Fibroblast of gingiva (primary cell): ENCODE results near the gene PIK3R2.
"Not testable (repeated sequence)": the region's sequence is repeated elsewhere in the genome, so short reads cannot be mapped to it uniquely, and the experiment has no call there.

Source experiments
- DNase-seq: peaks from one replicate; pipeline ENCODE4 v3.0.0-alpha.2; 2011; ENCODE audit warnings: low read depth

The PIK3R2 gene

DNA sequence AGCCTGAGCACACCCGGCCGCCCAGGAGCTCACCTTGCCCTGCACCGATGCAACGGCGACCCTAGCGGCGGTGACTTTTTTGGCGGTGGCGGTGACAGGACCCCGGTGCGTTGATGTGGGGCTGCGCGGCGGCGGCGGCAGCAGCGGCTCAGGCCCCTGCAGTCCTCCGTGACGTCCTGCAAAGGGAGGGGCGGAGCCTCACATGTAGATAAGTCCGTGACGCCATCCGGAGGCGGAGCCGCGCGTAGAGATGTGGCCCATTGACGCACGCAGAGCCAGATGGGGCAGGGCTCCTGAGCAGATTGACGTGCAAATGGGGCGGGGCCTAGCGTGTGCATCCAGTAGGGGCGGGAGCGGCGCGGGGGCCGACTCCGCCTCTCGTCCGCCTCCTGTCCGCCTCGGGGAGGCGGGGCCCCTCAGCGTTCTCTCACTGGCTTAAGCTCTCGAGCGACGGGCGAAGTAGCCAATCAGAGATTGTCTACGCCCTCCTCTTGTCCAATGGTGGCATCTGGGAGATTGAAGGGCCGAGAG lies 51.0 kb downstream of the PIK3R2 start, which contains the start of gene RAB3A:
Gene RAB3A, minus strand, starts transcription at position 180 of the 531 bp plus-strand sequence. CDS start 1,302 bp downstream, outside the sequence.
- peak; percentile 100 for DNase-seq

GRCh38 chr19:18204394-18205199 lies 51.6 kb downstream of the PIK3R2 start:
- DNase-seq: no peak

GRCh38 chr19:18205200-18205892 lies 52.4 kb downstream of the PIK3R2 start:
- DNase-seq: peak; percentile 71

- DNase-seq: no peak
Measured at GRCh38 chr19:18206018-18206417, 53.1 kb downstream of the PIK3R2 start.

GRCh38 chr19:18208098-18208951 lies 55.4 kb downstream of the PIK3R2 start:
- DNase-seq: peak; percentile 60

DNA sequence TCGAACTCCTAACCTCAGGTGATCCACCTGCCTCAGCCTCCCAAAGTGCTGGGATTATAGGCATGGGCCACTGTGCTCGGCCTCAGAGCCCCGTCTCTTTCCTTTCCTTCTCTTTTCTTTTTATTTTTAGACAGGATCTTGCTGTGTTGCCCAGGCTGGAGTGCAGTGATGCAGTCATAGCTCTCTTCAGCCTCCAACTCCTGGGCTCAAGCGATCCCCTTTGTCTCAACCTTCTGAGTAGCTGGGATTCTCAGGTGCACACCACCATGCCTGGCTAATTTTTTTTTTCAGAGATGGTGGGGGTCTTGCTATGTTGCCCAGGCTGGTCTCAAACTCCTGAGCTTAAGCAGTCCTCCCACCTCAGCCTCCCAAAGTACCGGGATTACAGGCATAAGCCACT lies 56.9 kb downstream of the PIK3R2 start:
- DNase-seq: not testable (repeated sequence)

- no peak for DNase-seq
Measured at GRCh38 chr19:18211683-18212082, 58.7 kb downstream of the PIK3R2 start.

- DNase-seq: no peak
Measured at GRCh38 chr19:18214779-18215433, 61.9 kb downstream of the PIK3R2 start.

- no peak for DNase-seq
Measured at GRCh38 chr19:18216789-18217188, 63.8 kb downstream of the PIK3R2 start.

DNA sequence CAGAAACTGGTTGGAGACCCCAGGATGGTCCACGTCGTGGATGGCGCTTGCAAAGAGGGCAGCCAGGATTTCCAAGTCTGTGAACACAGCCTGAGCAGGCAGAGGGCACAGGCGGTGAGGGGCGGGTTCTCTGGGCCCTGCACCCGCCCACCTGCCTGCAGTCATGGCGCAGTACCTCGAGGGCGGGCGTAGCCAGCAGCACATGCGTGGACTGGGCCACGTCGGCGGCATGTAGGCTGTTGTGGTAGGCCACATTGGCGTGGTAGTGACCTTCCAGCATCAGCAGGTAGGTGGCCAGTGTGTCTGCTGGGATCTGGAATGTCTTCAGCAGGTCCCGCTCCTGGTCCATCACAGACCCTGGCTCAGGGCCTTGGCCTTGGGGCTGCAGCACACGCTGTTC lies 65.2 kb downstream of the PIK3R2 start:
- DNase-seq: no peak

GRCh38 chr19:18218600-18218999 lies 65.6 kb downstream of the PIK3R2 start:
- DNase-seq: no peak
